Activated gamma-delta T cell treated with anti-CD3 and anti-CD28 coated beads, Interleukin-2, amount 50 U/mL, for 16 hours (primary cell): Measurements from ENCODE around the gene MYLK.

Experiments used
- DNase-seq: peaks from one replicate; pipeline ENCODE4 v3.0.0-alpha.2; 2020; ENCODE audit warnings: low read depth

MYLK gene

DNA sequence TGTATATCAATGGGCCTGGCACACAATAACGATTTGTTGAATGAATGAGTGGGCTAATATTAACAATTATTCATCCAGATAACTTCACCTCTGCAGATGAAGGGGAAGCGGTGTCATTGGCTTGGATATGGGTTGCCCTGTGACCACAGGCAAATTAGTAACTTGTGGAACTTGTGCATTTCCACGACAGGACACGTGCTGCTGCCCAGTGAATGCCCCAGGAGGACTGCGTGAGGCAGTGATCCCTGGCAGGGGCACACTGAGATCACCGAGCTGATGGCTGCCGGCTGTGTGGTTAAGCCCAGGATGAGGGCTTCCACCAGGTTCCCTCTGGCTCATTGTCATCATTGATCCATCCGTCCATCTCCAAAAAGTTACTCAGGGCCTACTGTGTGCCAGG lies 215.2 kb downstream of the MYLK start:
- no peak for DNase-seq

GRCh38 chr3:123667784-123668183 lies 216.3 kb downstream of the MYLK start:
- DNase-seq: no peak

DNA sequence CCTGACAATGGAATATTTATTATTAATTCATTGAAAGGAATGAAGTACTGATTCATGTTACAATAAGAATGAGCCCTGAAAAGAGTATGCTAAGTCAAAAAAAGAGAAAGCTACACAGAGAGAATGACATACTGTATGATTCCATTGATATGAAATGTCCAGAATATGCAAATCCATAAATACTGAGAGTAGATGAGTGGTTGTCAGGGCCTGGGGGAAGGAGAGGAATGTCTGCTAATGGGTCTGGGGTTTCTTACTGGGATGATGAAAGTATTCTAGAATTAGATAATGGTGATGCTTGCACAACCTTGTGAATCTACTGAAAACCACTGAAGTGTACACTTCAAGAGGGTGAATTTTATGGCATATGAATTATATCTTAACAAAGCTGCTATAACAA lies 219.4 kb downstream of the MYLK start:
- DNase-seq: no peak

DNA sequence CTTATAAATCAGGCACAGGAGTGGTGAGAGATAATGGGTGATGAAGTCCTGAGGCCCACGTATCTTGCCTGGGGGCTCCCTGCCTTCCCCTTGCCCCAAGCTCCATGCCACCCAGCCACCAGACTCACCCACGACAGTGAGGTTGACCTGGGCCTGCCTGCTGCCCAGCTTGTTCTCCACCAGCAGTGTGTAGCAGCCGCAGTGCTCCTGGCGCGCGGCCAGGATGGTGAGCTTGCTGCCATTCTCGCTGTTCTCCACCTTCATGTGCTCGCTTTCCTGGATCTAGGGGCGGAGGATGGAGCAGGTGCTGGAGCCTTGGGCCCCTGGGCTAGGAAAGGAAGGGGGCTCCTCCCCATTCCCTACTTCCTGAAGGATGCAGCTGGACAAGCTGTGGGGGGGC lies 220.2 kb downstream of the MYLK start:
- no peak for DNase-seq

DNA sequence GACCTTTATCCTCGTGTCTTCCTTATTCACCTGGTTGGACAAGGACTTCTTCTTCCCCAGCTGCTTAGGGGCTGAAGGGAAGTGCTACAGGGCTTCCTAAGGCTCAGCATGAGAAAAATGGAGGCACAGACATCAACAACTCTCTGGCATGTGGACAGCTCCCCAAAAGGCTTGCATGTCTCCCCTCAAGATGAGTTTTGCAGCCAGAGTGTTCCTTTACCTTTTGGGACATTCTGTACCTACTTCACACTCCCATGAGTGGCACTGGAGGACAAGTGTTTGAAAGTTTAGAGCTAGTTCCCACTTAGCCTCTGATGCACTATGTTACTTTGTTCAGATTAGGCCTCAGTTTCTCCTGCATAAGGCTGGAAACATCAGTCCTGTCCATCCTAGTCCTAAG lies 222.2 kb downstream of the MYLK start:
- no peak for DNase-seq

DNA sequence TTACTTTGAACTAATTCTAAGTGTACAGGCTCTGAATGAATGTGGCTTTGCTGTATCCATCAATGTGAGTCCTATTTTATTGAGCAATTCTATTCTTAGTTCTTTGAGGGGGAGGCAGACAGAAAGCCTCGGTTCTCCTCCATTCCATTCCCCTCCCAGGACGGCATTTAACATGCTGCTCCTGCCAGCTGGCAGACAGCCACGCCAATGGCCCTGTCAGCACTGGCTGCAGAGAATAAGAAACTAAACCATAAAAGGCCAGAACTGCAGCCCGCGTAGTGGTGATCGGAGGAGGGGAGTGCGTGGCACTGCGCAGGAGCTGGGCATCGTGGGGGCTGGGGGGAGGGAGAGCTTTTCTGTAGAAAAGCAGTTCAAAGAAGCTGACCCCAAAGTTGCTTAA lies 223.2 kb downstream of the MYLK start:
- DNase-seq: no peak

- no peak for DNase-seq
These were observed 223.9 kb downstream of the MYLK start for GRCh38 chr3:123660141-123660675.

DNA sequence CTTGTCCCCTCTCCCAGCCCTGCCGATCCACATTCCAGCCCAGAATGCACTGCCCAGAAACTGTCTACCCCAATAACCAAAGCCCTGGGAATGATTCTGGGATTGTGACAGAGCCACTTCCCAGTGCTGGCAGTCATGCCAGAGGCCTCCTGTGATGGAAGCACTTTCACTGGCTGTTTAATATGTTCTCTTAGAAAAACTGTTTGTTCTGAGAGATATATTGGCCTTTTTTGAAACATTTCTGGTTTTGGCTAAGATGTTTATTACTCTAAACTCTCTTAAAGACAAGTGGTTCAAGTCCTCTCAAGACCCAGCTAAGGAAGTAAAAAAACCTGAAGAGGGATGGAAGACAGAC lies 225.3 kb downstream of the MYLK start:
- DNase-seq: no peak

- DNase-seq: no peak
These were observed 225.8 kb downstream of the MYLK start for GRCh38 chr3:123658118-123658851.

GRCh38 chr3:123657568-123657967 lies 226.6 kb downstream of the MYLK start:
- DNase-seq: no peak

DNA sequence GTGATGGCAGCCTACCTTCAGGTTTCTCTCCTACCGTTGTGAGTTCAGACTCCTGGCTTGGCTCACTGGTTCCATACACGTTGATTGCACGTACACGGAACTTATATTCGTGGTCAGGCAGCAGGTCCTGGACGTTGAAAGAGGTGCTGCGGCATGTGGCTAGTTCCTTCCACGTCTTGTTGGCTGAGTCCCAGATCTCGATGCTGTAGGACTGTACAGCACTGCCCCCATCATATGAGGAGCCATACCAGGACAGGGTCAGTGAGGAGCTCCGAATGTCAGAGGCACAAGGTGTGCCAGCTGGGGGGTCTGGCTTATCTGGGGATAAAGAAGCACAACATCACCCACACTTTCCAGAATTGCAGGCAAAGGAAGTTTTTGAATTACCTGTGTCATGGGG lies 227.0 kb downstream of the MYLK start:
- no peak for DNase-seq

- DNase-seq: no peak
These were observed 227.4 kb downstream of the MYLK start for GRCh38 chr3:123656691-123657090.

DNA sequence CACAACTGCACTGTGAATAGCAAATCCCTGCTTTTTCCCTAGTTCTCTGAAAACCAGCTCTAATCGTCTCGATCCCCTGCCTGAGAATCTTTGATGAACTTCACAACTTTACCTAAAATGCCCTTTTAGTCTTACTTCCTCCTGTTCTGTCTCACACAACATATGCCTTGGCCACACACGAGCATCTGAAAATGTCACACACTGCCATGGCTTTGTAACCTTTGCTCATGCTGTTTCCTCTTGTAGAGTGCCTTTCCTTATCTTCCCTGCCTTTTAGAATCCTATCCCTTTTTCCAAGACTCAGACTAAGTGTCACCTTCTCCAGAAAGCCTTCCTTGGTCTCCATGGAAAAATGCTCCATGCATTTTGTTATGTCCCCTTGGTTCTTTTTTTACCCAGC lies 227.9 kb downstream of the MYLK start:
- no peak for DNase-seq

- DNase-seq: no peak
These were observed 228.7 kb downstream of the MYLK start for GRCh38 chr3:123655400-123655799.

DNA sequence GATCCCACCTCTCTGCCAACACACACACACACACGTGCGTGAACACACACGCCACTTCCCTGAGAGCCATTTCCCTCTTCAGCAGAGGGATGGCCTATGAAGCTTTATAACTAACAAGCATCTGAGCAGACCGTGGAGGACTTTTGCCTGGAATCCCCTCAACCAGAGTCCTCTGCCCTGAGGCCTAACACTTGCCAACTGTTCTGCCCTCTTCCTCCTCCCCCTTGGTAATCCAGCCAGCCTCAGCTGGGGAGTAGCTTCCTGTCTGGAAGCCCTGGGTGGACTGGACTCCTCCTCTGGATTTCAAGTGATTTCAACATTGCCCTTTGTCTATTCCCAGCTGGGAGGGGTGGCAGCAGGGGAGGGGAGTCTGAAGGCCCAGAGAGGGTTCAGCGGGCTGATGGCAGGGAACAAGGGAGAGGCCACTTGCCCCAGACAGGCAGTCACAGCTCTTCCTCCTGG lies 230.9 kb downstream of the MYLK start:
- DNase-seq: no peak

DNA sequence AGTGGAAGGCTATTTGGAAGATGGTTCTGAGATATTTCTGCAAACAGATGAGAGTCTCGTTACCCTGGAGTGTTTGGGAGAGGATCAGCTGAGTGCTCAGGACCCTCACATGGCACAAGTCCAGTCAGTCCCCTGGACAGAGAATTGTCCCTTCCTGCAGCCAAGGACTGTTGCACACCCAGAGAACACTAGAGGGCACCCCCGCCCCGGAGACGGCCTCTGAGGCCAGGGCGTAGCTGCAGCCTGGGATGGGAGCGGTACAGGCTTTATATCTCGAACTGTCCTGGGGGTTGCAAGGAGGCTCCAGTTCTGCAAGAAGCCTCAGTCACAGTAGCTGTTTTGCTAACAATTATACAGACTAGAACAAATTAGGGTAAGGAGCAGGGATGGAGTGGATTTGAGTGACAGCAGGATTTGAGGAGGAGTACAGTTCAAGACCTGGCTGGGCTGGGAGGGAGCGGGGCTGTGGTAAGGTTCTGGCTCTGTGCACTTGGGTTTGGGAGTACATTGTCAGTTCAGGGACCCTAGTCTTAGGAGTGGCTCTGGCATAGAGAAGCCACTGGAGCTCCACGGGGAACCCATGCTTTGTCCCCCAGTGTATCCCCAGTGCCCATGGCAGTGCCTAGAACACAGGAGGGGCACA lies 231.7 kb downstream of the MYLK start:
- no peak for DNase-seq

- DNase-seq: no peak
These were observed 232.4 kb downstream of the MYLK start for GRCh38 chr3:123651449-123652341.

GRCh38 chr3:123650101-123650500 lies 234.0 kb downstream of the MYLK start:
- DNase-seq: no peak

GRCh38 chr3:123648696-123649405 lies 235.3 kb downstream of the MYLK start:
- DNase-seq: no peak

DNA sequence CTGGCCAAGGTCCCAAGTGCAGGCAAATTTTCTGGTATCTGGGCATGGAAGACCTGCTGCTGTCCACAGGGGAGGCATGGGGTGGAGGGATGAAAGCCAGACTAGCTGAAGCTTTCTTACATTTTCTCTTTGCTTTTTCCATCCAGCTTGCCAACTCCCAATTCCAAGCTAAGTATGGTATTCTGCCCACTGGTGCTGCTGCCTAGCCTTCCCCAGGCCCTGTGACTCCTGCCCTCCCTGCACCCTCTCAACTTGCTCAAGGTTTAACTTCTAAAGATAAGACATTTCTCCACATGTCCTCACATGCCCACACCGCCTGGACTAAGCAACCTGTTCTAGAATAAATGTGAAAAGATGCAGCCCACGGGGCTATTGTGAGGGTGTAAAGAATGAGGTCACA lies 239.8 kb downstream of the MYLK start:
- DNase-seq: no peak

DNA sequence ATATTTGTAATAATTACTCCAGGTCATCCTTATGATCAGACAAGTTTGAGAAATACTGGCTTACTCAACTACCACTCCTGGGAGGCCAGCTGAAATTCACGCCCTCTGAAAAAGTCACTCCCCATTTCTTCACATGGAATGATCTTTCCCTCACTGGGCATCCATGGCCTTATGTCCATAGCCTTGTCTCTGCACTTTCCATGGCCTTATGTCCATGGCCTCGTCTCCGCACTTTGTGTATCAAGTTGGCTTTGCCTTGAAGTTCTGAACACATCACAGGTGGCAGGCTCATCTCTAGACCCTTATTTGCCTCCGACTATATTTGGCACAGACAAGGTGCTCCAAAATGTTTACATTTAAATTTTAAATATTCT lies 241.2 kb downstream of the MYLK start:
- DNase-seq: no peak
